ENCODE results near the gene TUBB1. TPM values are rescaled to one million over a fixed set of nuclear protein-coding genes. Genes with fewer than 3 reads are reported as not detected.
A peak's percentile ranks its signal among the peaks of the same experiment; 100 is the strongest.

TUBB1 gene
- total and polyA plus RNA-seq, 2 of the 13 experiments (the other 11 are each of a cell fraction or from before 2014, with no cell fraction given): 0.11 to 57.6 TPM

DNA sequence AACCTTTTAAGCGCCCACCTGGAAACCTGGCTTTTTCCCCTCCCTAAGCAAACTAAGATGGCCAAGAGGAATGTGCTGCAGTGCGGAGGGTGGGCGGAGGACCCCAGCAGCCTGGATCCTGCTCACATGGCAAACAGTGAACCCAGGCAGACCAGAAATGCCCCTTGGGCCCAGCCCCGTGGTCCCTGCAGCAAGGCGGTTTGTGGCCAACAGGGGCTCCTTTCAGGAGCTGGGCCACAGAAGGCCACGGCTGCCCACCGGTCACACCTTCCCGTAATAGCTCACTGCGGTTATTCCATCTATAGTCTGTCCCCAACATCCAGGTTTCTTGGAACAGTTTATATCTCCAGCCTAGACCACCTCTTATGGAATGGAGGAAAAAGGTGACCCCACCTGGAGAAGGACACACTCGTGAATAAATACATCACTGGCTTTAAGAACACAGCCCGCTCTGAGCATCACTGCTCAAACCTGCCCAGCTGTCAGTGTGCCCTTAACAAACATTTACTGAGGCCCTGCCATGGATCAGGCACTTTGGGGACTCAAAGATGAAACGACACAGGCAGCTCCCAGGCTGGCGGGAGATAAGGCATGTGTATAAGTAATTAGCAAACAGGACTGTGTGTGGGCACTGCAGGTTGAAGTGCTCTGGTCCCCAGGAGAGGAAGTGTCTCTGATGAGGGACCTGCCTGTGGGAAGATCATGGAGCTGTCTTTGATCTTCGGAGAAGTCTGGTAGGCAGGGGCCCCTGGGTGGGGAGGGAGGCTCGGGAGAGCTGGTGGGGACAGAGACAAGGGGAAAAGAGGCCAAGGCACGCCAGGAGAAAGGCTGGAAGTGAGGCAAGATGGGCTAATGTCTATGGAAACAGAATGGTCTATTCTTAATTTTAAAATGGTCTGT, 3.2 kb upstream of the TUBB1 start (continued):
- TF ChIP-seq, protein P1, sequence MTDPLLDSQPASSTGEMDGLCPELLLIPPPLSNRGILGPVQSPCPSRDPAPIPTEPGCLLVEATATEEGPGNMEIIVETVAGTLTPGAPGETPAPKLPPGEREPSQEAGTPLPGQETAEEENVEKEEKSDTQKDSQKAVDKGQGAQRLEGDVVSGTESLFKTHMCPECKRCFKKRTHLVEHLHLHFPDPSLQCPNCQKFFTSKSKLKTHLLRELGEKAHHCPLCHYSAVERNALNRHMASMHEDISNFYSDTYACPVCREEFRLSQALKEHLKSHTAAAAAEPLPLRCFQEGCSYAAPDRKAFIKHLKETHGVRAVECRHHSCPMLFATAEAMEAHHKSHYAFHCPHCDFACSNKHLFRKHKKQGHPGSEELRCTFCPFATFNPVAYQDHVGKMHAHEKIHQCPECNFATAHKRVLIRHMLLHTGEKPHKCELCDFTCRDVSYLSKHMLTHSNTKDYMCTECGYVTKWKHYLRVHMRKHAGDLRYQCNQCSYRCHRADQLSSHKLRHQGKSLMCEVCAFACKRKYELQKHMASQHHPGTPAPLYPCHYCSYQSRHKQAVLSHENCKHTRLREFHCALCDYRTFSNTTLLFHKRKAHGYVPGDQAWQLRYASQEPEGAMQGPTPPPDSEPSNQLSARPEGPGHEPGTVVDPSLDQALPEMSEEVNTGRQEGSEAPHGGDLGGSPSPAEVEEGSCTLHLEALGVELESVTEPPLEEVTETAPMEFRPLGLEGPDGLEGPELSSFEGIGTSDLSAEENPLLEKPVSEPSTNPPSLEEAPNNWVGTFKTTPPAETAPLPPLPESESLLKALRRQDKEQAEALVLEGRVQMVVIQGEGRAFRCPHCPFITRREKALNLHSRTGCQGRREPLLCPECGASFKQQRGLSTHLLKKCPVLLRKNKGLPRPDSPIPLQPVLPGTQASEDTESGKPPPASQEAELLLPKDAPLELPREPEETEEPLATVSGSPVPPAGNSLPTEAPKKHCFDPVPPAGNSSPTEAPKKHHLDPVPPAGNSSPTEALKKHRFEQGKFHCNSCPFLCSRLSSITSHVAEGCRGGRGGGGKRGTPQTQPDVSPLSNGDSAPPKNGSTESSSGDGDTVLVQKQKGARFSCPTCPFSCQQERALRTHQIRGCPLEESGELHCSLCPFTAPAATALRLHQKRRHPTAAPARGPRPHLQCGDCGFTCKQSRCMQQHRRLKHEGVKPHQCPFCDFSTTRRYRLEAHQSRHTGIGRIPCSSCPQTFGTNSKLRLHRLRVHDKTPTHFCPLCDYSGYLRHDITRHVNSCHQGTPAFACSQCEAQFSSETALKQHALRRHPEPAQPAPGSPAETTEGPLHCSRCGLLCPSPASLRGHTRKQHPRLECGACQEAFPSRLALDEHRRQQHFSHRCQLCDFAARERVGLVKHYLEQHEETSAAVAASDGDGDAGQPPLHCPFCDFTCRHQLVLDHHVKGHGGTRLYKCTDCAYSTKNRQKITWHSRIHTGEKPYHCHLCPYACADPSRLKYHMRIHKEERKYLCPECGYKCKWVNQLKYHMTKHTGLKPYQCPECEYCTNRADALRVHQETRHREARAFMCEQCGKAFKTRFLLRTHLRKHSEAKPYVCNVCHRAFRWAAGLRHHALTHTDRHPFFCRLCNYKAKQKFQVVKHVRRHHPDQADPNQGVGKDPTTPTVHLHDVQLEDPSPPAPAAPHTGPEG (CRISPR knock-in tag; IDR thresholded peaks at IDR 0.05): no peak
- TF ChIP-seq, protein P2, sequence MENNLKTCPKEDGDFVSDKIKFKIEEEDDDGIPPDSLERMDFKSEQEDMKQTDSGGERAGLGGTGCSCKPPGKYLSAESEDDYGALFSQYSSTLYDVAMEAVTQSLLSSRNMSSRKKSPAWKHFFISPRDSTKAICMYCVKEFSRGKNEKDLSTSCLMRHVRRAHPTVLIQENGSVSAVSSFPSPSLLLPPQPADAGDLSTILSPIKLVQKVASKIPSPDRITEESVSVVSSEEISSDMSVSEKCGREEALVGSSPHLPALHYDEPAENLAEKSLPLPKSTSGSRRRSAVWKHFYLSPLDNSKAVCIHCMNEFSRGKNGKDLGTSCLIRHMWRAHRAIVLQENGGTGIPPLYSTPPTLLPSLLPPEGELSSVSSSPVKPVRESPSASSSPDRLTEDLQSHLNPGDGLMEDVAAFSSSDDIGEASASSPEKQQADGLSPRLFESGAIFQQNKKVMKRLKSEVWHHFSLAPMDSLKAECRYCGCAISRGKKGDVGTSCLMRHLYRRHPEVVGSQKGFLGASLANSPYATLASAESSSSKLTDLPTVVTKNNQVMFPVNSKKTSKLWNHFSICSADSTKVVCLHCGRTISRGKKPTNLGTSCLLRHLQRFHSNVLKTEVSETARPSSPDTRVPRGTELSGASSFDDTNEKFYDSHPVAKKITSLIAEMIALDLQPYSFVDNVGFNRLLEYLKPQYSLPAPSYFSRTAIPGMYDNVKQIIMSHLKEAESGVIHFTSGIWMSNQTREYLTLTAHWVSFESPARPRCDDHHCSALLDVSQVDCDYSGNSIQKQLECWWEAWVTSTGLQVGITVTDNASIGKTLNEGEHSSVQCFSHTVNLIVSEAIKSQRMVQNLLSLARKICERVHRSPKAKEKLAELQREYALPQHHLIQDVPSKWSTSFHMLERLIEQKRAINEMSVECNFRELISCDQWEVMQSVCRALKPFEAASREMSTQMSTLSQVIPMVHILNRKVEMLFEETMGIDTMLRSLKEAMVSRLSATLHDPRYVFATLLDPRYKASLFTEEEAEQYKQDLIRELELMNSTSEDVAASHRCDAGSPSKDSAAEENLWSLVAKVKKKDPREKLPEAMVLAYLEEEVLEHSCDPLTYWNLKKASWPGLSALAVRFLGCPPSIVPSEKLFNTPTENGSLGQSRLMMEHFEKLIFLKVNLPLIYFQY (CRISPR knock-in tag; IDR thresholded peaks at IDR 0.05; ENCODE audit: borderline replicate concordance): no peak
- TF ChIP-seq ZNF230 (CRISPR knock-in tag; IDR thresholded peaks at IDR 0.05) (peak; percentile 73; the same call in 1 of the 2 replicates), ZNF567 (CRISPR knock-in tag; IDR thresholded peaks at IDR 0.05; ENCODE audit: borderline replicate concordance) (no peak), KDM6A (CRISPR knock-in tag; IDR thresholded peaks at IDR 0.05; ENCODE audit: low read depth) (peak; percentile 87), RNF2 (conservative IDR thresholded peaks at IDR 0.05; ENCODE audit: low read depth) (no peak), ZMYM3 (CRISPR knock-in tag; IDR thresholded peaks at IDR 0.05) (peak; percentile 89), ZC3H4 (CRISPR knock-in tag; IDR thresholded peaks at IDR 0.05; ENCODE audit: borderline replicate concordance) (no peak), YY1 (IDR thresholded peaks at IDR 0.05; ENCODE audit: insufficient read depth, insufficient replicate concordance, low read depth, low read length) (no peak), ZNF354B (CRISPR knock-in tag; IDR thresholded peaks at IDR 0.05) (no peak), ZSCAN29 (CRISPR knock-in tag; conservative IDR thresholded peaks at IDR 0.05) (peak; percentile 71; the same call in 1 of the 2 replicates), KLF9 (CRISPR knock-in tag; IDR thresholded peaks at IDR 0.05; ENCODE audit: low read depth) (no peak; the same call in 1 of the 2 replicates), REXO4 (CRISPR knock-in tag; IDR thresholded peaks at IDR 0.05; ENCODE audit: borderline replicate concordance) (no peak)
